Middle frontal gyrus (tissue), 1 donor: ENCODE results near the gene DDX10.

Source experiments
- DNase-seq: peaks from one replicate; pipeline ENCODE4 v3.0.0-alpha.2; 2015; ENCODE audit warnings: low spot score; ENCODE audit errors: extremely low spot score

The DDX10 gene

GRCh38 chr11:108970221-108970991, 305.5 kb downstream of the DDX10 start:
- no peak for DNase-seq

- DNase-seq = no peak
Measured at GRCh38 chr11:108973402-108974162, 308.7 kb downstream of the DDX10 start.

GRCh38 chr11:108975026-108975425, 310.2 kb downstream of the DDX10 start:
- no peak for DNase-seq

- DNase-seq = no peak
Measured at GRCh38 chr11:108975641-108976071, 310.8 kb downstream of the DDX10 start.

GRCh38 chr11:108983636-108984420, 319.0 kb downstream of the DDX10 start:
- DNase-seq = no peak

GRCh38 chr11:108984523-108984922, 319.7 kb downstream of the DDX10 start:
- no peak for DNase-seq

- peak; percentile 32 for DNase-seq
Measured at GRCh38 chr11:108985236-108985944, 320.5 kb downstream of the DDX10 start.

- DNase-seq = peak; percentile 50
Measured at GRCh38 chr11:108985945-108986279, 321.0 kb downstream of the DDX10 start.
